Measurements from ENCODE around the gene KYNU.

The KYNU gene

GRCh38 chr2:142935563-142936089 is 58.2 kb downstream of the KYNU start:
- Histone ChIP-seq H3K27me3 (ENCODE audit: insufficient read depth, poor library complexity, severe bottlenecking) (no peaks in the 10 kb centered on the region), H3K36me3 (ENCODE audit: low read depth) (no peaks in the 10 kb centered on the region), H3K9me3 (ENCODE audit: severe bottlenecking) (no peaks in the 10 kb centered on the region), H3K4me3 (ENCODE audit: severe bottlenecking) (no peak overlapping the region), H3K27ac (ENCODE audit: poor library complexity, severe bottlenecking) (no peak overlapping the region), H3K4me1 (ENCODE audit: insufficient read depth, poor library complexity, severe bottlenecking) (no peaks in the 10 kb centered on the region)
- ATAC-seq (ENCODE audit: low read depth) (no peak), DNase-seq (ENCODE audit: low spot score) (no peak)
- TF ChIP-seq, protein P1, sequence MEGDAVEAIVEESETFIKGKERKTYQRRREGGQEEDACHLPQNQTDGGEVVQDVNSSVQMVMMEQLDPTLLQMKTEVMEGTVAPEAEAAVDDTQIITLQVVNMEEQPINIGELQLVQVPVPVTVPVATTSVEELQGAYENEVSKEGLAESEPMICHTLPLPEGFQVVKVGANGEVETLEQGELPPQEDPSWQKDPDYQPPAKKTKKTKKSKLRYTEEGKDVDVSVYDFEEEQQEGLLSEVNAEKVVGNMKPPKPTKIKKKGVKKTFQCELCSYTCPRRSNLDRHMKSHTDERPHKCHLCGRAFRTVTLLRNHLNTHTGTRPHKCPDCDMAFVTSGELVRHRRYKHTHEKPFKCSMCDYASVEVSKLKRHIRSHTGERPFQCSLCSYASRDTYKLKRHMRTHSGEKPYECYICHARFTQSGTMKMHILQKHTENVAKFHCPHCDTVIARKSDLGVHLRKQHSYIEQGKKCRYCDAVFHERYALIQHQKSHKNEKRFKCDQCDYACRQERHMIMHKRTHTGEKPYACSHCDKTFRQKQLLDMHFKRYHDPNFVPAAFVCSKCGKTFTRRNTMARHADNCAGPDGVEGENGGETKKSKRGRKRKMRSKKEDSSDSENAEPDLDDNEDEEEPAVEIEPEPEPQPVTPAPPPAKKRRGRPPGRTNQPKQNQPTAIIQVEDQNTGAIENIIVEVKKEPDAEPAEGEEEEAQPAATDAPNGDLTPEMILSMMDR (IDR thresholded peaks at IDR 0.05; ENCODE audit: poor library complexity, severe bottlenecking) = no peak

DNA sequence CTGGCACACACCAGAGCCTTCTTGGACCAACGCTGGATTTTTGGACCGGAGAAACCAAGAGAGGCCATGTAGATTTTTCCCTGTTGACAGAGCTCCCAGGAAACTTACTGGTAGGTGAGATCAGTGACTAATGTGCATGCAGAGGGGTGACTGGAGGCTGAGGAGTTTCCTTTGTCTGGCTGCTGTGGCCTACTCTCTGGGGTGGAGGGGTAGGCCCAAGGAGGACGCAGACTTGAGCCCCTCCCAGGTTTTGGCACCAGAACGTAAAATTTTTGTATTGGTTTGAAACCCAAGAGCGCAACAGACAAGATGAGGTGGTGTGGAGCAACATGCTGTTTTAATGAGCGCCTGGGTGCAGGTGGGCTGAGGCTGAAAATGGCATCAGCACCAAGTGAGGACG is 59.2 kb downstream of the KYNU start:
- Histone ChIP-seq H3K4me1 (ENCODE audit: insufficient read depth, poor library complexity, severe bottlenecking) (no peaks in the 10 kb centered on the region), H3K36me3 (ENCODE audit: low read depth) (no peaks in the 10 kb centered on the region), H3K27ac (ENCODE audit: poor library complexity, severe bottlenecking) (no peak overlapping the region), H3K4me3 (ENCODE audit: severe bottlenecking) (no peak overlapping the region), H3K9me3 (ENCODE audit: severe bottlenecking) (no peaks in the 10 kb centered on the region), H3K27me3 (ENCODE audit: insufficient read depth, poor library complexity, severe bottlenecking) (no peaks in the 10 kb centered on the region)
- DNase-seq (ENCODE audit: low spot score) (no peak), ATAC-seq (ENCODE audit: low read depth) (no peak)
- TF ChIP-seq, protein P1 (IDR thresholded peaks at IDR 0.05; ENCODE audit: poor library complexity, severe bottlenecking) = no peak

GRCh38 chr2:142937347-142937746 is 59.9 kb downstream of the KYNU start:
- Histone ChIP-seq H3K4me1 (ENCODE audit: insufficient read depth, poor library complexity, severe bottlenecking) (no peaks in the 10 kb centered on the region), H3K27ac (ENCODE audit: poor library complexity, severe bottlenecking) (no peak overlapping the region)

GRCh38 chr2:142938240-142938639 is 60.8 kb downstream of the KYNU start:
- Histone ChIP-seq H3K36me3 (ENCODE audit: low read depth) (no peaks in the 10 kb centered on the region), H3K4me1 (ENCODE audit: insufficient read depth, poor library complexity, severe bottlenecking) (no peaks in the 10 kb centered on the region), H3K27ac (ENCODE audit: poor library complexity, severe bottlenecking) (no peak overlapping the region), H3K27me3 (ENCODE audit: insufficient read depth, poor library complexity, severe bottlenecking) (no peaks in the 10 kb centered on the region), H3K9me3 (ENCODE audit: severe bottlenecking) (no peaks in the 10 kb centered on the region), H3K4me3 (ENCODE audit: severe bottlenecking) (no peak overlapping the region)
- DNase-seq (ENCODE audit: low spot score) (no peak), ATAC-seq (ENCODE audit: low read depth) (no peak)
- TF ChIP-seq, protein P1 (IDR thresholded peaks at IDR 0.05; ENCODE audit: poor library complexity, severe bottlenecking) = no peak

More at GRCh38 chr2:142937347-142937746, 59.9 kb downstream of the KYNU start:
- ATAC-seq (ENCODE audit: low read depth) (no peak), DNase-seq (ENCODE audit: low spot score) (no peak)
- no peaks in the 10 kb centered on the region for H3K9me3 ChIP-seq (ENCODE audit: severe bottlenecking)
- TF ChIP-seq, protein P1 (IDR thresholded peaks at IDR 0.05; ENCODE audit: poor library complexity, severe bottlenecking) = no peak
- no peaks in the 10 kb centered on the region for H3K36me3 ChIP-seq (ENCODE audit: low read depth)
- H3K4me3 ChIP-seq (ENCODE audit: severe bottlenecking) = no peak overlapping the region
- no peaks in the 10 kb centered on the region for H3K27me3 ChIP-seq (ENCODE audit: insufficient read depth, poor library complexity, severe bottlenecking)

DNA sequence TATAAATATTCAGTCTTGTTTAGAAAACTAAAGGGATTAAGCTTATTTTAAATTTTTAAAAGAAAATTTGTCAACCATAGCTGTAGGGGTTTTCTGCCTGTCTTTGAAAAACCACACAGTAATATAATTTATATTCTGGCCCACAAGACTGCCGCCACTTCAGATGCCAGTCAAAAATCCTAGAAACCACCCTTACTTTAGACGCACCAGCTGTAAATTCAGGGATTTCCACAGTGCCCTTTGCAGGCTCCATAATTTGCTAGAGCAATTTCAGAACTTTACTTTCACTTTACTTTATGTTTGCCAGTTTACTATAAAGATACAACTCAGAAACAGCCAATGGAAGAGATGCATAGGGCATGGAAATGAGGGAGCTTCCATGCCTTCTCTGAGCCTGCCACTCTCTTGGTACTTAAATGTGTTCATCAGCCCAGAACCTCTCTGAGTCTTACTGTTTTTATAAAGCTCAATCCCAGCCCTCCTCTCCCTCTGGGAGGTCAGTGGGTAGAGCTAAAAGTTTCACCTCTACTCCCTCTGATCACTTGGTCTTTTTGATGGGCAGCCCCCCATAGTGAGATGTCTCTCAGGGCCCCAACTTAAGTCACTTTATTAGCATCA is 63.3 kb downstream of the KYNU start:
- peaks cover 20% of the 10 kb centered on the region for H3K4me1 ChIP-seq (ENCODE audit: insufficient read depth, poor library complexity, severe bottlenecking)
- no peaks in the 10 kb centered on the region for H3K36me3 ChIP-seq (ENCODE audit: low read depth)
- no peak overlapping the region for H3K4me3 ChIP-seq (ENCODE audit: severe bottlenecking)
- TF ChIP-seq, protein P1 (IDR thresholded peaks at IDR 0.05; ENCODE audit: poor library complexity, severe bottlenecking) = no peak
- no peak overlapping the region for H3K27ac ChIP-seq (ENCODE audit: poor library complexity, severe bottlenecking)
- H3K9me3 ChIP-seq (ENCODE audit: severe bottlenecking) = no peaks in the 10 kb centered on the region
- no peaks in the 10 kb centered on the region for H3K27me3 ChIP-seq (ENCODE audit: insufficient read depth, poor library complexity, severe bottlenecking)
- ATAC-seq (ENCODE audit: low read depth) (no peak), DNase-seq (ENCODE audit: low spot score) (no peak)
